ENCODE data around the gene AHDC1. TPM values are rescaled to one million over a fixed set of nuclear protein-coding genes. Genes with fewer than 3 reads are reported as not detected.

AHDC1 gene
- polyA plus RNA-seq, 1 experiment: 3.0 TPM

DNA sequence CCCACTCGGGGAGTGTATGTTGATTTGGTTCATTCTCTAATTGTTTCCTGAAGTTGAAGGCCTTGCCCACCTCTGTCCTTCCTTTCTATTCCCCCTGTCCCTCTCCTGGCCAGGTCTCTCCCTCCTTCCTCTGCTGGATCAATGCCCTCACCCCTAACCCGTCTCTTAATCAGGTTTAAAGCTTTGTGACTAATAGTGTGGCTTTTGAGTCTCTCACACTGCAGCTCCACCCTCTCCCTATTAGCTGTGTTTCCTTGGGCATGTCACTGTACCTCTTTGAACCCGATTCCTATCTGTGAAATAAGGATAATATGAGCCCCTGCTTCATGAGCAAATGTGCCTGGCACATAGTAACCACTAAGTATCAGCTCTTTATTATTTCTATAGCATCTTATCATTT lies 20.5 kb downstream of the AHDC1 start:
- no peak overlapping the region for H3K27ac ChIP-seq (ENCODE audit: low read depth, low read length)
- CTCF ChIA-PET: interaction anchor here (0.9 to 5.9 kb wide), 6 partner anchors 8 to 167 kb away, joined by 3 to 46 read pairs (median 4); no protein-coding TSS in a partner anchor
- DNase-seq (ENCODE audit: low read depth, low spot score): no peak
- TF ChIP-seq, protein P1, sequence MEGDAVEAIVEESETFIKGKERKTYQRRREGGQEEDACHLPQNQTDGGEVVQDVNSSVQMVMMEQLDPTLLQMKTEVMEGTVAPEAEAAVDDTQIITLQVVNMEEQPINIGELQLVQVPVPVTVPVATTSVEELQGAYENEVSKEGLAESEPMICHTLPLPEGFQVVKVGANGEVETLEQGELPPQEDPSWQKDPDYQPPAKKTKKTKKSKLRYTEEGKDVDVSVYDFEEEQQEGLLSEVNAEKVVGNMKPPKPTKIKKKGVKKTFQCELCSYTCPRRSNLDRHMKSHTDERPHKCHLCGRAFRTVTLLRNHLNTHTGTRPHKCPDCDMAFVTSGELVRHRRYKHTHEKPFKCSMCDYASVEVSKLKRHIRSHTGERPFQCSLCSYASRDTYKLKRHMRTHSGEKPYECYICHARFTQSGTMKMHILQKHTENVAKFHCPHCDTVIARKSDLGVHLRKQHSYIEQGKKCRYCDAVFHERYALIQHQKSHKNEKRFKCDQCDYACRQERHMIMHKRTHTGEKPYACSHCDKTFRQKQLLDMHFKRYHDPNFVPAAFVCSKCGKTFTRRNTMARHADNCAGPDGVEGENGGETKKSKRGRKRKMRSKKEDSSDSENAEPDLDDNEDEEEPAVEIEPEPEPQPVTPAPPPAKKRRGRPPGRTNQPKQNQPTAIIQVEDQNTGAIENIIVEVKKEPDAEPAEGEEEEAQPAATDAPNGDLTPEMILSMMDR (IDR thresholded peaks at IDR 0.05; ENCODE audit: low read depth, low read length): no peak
- no peaks in the 10 kb centered on the region for H3K9me3 ChIP-seq (ENCODE audit: control insufficient read depth, insufficient read depth, low read length)
- POLR2A ChIA-PET: interaction anchor here (0.6 kb wide), 1 partner anchor 8 kb away, joined by 3 read pairs; no protein-coding TSS in a partner anchor
- H3K27me3 ChIP-seq (ENCODE audit: control insufficient read depth, insufficient read depth, low read length): no peaks in the 10 kb centered on the region
- no peak overlapping the region for H3K4me3 ChIP-seq (ENCODE audit: low read depth, low read length)

DNA sequence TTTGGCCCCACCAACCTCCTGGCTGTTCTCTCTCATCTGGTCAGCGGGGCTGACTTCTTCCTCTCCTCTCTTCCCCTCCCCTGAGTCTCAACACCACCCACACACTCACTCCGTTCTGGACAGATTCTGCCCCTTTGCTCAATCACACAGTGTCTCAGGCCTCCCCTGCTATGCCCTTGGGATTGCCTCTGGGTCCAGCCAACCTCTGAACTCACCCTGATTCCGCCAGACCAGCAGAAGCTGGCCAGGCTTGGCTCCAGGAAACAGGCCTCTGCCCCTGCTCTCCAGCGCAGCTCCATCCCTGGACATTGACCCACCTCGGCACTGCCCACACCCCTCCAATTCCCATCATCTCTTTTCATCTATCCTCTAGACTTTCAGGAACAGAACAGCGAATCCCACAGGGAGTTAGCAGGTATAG lies 22.1 kb downstream of the AHDC1 start:
- TF ChIP-seq, protein P1 (IDR thresholded peaks at IDR 0.05; ENCODE audit: low read depth, low read length): no peak
- no peak for DNase-seq (ENCODE audit: low read depth, low spot score)
- Histone ChIP-seq H3K27ac (ENCODE audit: low read depth, low read length) (no peak overlapping the region), H3K9me3 (ENCODE audit: control insufficient read depth, insufficient read depth, low read length) (no peaks in the 10 kb centered on the region), H3K27me3 (ENCODE audit: control insufficient read depth, insufficient read depth, low read length) (no peaks in the 10 kb centered on the region), H3K4me3 (ENCODE audit: low read depth, low read length) (no peak overlapping the region)
- POLR2A ChIA-PET: no interaction called here
- CTCF ChIA-PET: interaction anchor here (0.7 to 5.9 kb wide), 4 partner anchors 14 to 187 kb away, joined by 3 to 46 read pairs (median 4); no protein-coding TSS in a partner anchor

DNA sequence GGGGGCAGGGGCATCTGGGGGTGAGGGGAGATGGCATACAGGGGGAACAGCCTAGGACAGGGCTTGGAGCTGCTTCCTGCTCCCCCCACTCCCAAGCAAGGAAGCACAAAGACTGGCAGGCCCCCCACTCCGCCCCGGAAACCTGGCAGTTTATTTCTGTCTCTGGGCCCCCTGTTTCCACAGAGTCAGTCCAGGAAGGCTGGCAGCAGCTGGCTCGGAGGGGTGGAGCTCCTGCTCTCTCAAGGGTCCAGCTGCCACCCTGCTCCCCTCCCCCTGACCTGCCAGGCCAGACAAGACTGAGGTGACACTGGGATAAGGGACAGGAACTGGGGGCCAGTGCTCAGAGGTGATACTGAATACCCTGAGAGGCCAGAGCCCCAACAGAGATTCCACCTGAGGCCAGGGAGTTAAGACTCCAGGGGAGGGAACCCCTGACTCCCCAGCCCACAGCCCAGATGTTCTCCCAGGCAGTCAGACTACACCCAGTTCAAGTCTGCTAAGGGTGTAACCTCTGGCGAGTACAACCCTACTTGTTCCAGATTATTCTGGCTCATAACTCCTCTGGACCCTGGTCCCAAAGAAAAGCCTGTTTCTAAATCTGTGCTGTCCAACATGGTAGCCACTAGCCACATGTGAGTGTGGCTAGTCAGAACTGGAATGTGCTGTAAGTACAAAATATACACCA lies 26.3 kb downstream of the AHDC1 start:
- CTCF ChIA-PET: interaction anchor here (1.3 to 1.4 kb wide), 2 partner anchors 9 to 21 kb away, joined by 6 read pairs; no protein-coding TSS in a partner anchor
- DNase-seq (ENCODE audit: low read depth, low spot score): no peak

DNA sequence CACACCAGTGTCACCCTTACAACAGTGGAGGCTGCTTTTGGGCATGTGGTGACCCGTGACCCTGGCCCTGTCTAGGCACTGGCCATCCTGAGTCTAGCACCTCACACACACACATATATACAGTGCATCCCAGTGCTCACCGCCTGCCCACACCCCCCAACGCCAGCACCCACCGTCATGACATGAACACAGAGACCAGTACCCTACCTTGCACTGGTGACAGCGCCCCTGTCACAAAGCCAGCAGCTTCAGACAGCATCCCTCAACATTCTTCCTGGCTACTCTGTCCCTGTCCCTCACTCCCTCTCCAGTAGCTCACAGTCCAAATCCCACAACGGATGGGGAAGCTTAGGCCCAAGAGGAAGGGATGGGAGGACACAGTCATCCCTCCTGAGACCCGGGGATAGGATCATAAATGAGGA lies 27.1 kb downstream of the AHDC1 start:
- DNase-seq (ENCODE audit: low read depth, low spot score): no peak
- H3K4me3 ChIP-seq (ENCODE audit: low read depth, low read length): no peak overlapping the region
- TF ChIP-seq, protein P1 (IDR thresholded peaks at IDR 0.05; ENCODE audit: low read depth, low read length): no peak
- CTCF ChIA-PET: interaction anchor here (1.1 to 2.5 kb wide), 4 partner anchors 8 to 32 kb away, joined by 3 to 10 read pairs (median 6); no protein-coding TSS in a partner anchor
- POLR2A ChIA-PET: no interaction called here
- no peaks in the 10 kb centered on the region; the same call in 1 of the 2 replicates for H3K9me3 ChIP-seq (ENCODE audit: control insufficient read depth, insufficient read depth, low read length)
- H3K27me3 ChIP-seq (ENCODE audit: control insufficient read depth, insufficient read depth, low read length): no peaks in the 10 kb centered on the region
- H3K27ac ChIP-seq (ENCODE audit: low read depth, low read length): no peak overlapping the region

More for the DNA sequence above, 26.3 kb downstream of the AHDC1 start:
- POLR2A ChIA-PET: no interaction called here
- no peaks in the 10 kb centered on the region for H3K27me3 ChIP-seq (ENCODE audit: control insufficient read depth, insufficient read depth, low read length)
- H3K9me3 ChIP-seq (ENCODE audit: control insufficient read depth, insufficient read depth, low read length): no peaks in the 10 kb centered on the region; the same call in 1 of the 2 replicates
- no peak overlapping the region for H3K4me3 ChIP-seq (ENCODE audit: low read depth, low read length)
- TF ChIP-seq, protein P1 (IDR thresholded peaks at IDR 0.05; ENCODE audit: low read depth, low read length): no peak
- no peak overlapping the region for H3K27ac ChIP-seq (ENCODE audit: low read depth, low read length)

DNA sequence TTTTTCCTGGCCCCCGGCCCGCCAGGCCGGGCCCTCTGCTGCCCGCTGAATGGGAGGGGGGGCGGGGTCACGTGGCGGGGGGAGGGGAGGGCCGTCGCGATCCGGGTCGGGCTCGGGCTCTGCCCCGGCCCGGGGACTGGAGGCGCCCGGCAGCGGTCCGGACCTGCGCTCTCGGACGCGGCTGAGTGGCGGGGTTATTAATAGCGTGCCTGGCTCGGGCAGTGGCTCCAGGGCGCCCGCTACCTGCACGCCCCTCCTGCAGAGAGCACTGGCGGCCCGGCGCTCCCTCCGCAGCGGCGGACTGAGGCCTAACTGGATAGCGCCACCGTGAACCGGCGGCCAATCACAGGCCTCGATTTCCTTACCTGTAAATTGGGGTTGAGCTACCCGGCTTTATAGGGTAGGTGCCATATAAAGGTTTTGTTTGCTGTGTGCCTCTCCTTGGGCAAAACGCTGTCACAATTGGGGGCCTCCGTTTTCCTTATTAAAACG lies 28.1 kb downstream of the AHDC1 start:
- Histone ChIP-seq H3K9me3 (ENCODE audit: control insufficient read depth, insufficient read depth, low read length) (no peaks in the 10 kb centered on the region; the same call in 1 of the 2 replicates), H3K4me3 (ENCODE audit: low read depth, low read length) (peak overlapping the region; percentile 44), H3K27ac (ENCODE audit: low read depth, low read length) (peak overlapping the region; percentile 75), H3K27me3 (ENCODE audit: control insufficient read depth, insufficient read depth, low read length) (no peaks in the 10 kb centered on the region)
- CTCF ChIA-PET: interaction anchor here (0.5 to 2.5 kb wide), 11 partner anchors 7 to 562 kb away, joined by 3 to 24 read pairs (median 4); no protein-coding TSS in a partner anchor
- TF ChIP-seq, protein P1 (IDR thresholded peaks at IDR 0.05; ENCODE audit: low read depth, low read length): no peak
- POLR2A ChIA-PET: interaction anchor here (1.3 to 1.6 kb wide), 4 partner anchors 12 to 28 kb away, joined by 3 to 8 read pairs (median 6); partner anchors contain the start of gene AHDC1
- DNase-seq (ENCODE audit: low read depth, low spot score): no peak
